NCI-H82 treated with DMSO at 0.1 percent for 48 hours (cell line): ENCODE measurements around the gene ANKRD12.
"Not testable (repeated sequence)": the region's sequence is repeated elsewhere in the genome, so short reads cannot be mapped to it uniquely, and the experiment has no call there.

Experiments used
- DNase-seq: peaks from one replicate; lab custom pipeline; 2025; ENCODE audit not compliant: unreplicated experiment; lab: John Stamatoyannopoulos, UW

The ANKRD12 gene

GRCh38 chr18:9136315-9137155 lies at the start of gene ANKRD12:
Gene ANKRD12 (plus strand): TSS chr18:9136781. CDS start chr18:9182433, 45,652 bp downstream.
- DNase-seq = peak; percentile 75

- DNase-seq = no peak
Observed at GRCh38 chr18:9087144-9087543, 49.4 kb upstream of the ANKRD12 start.

- no peak for DNase-seq
Observed at GRCh38 chr18:9088252-9088651, 48.3 kb upstream of the ANKRD12 start.

- not testable (repeated sequence) for DNase-seq
Observed at GRCh38 chr18:9088727-9089126, 47.9 kb upstream of the ANKRD12 start.

- no peak for DNase-seq
Observed at GRCh38 chr18:9090578-9090977, 46.0 kb upstream of the ANKRD12 start.

- no peak for DNase-seq
Observed at GRCh38 chr18:9091066-9091476, 45.5 kb upstream of the ANKRD12 start.

GRCh38 chr18:9092665-9093064 lies 43.9 kb upstream of the ANKRD12 start:
- no peak for DNase-seq

GRCh38 chr18:9093109-9093508 lies 43.5 kb upstream of the ANKRD12 start:
- not testable (repeated sequence) for DNase-seq

- DNase-seq = no peak
Observed at GRCh38 chr18:9094307-9095226, 42.0 kb upstream of the ANKRD12 start.

- DNase-seq = no peak
Observed at GRCh38 chr18:9095297-9096006, 41.1 kb upstream of the ANKRD12 start.

- DNase-seq = no peak
Observed at GRCh38 chr18:9096007-9096371, 40.6 kb upstream of the ANKRD12 start.

- no peak for DNase-seq
Observed at GRCh38 chr18:9096685-9097084, 39.9 kb upstream of the ANKRD12 start.

- no peak for DNase-seq
Observed at GRCh38 chr18:9097349-9097748, 39.2 kb upstream of the ANKRD12 start.

- no peak for DNase-seq
Observed at GRCh38 chr18:9100796-9101195, 35.8 kb upstream of the ANKRD12 start.

GRCh38 chr18:9101730-9102507 lies 34.7 kb upstream of the ANKRD12 start:
- DNase-seq = no peak

- peak; percentile 69 for DNase-seq
Observed at GRCh38 chr18:9102508-9103375, 33.8 kb upstream of the ANKRD12 start, which contains the start of gene NDUFV2. Gene NDUFV2 (plus strand): TSS chr18:9102699. CDS start chr18:9102744, 45 bp downstream.

GRCh38 chr18:9103376-9103873 lies 33.2 kb upstream of the ANKRD12 start:
- DNase-seq = no peak

GRCh38 chr18:9104244-9104901 lies 32.2 kb upstream of the ANKRD12 start:
- DNase-seq = no peak

- DNase-seq = no peak
Observed at GRCh38 chr18:9105420-9105819, 31.2 kb upstream of the ANKRD12 start.
